HepG2 (cell line): Measurements from ENCODE around the gene CEP104. TPM values are rescaled to one million over a fixed set of nuclear protein-coding genes. Genes with fewer than 3 reads are reported as not detected.

Experiments
- ATF1 ChIP-seq: IDR thresholded peaks from 2 replicates; pipeline ENCODE4 v1.6.1; 2016; ENCODE audit warnings: mild to moderate bottlenecking, control low read depth
- DPF2 ChIP-seq: sonication (generic); formaldehyde crosslinking; IDR thresholded peaks from 2 replicates; pipeline ENCODE4 v1.4.0; 2020; ENCODE audit warnings: mild to moderate bottlenecking, low read depth, missing genetic modification reagents, borderline replicate concordance
- HIVEP1 ChIP-seq: sonication (generic); formaldehyde crosslinking; IDR thresholded peaks from 2 replicates; pipeline ENCODE4 v1.4.0; 2020; ENCODE audit warnings: mild to moderate bottlenecking, missing genetic modification reagents
- HNRNPLL ChIP-seq: fragments of 200-400 bp; formaldehyde crosslinking; IDR thresholded peaks from 2 replicates; pipeline ENCODE4 v1.6.1; 2017; ENCODE audit warnings: mild to moderate bottlenecking, low read depth, low read length; ENCODE audit not compliant: poor library complexity, severe bottlenecking
- IKZF4 ChIP-seq: sonication (generic); formaldehyde crosslinking; IDR thresholded peaks from 2 replicates; pipeline ENCODE4 v1.5.1; 2020; ENCODE audit warnings: borderline replicate concordance, mild to moderate bottlenecking, low read depth, missing genetic modification reagents; ENCODE audit errors: not compliant biosample characterization
- MTA1 ChIP-seq: sonication (generic); formaldehyde crosslinking; IDR thresholded peaks from 2 replicates; pipeline ENCODE4 v1.4.0; 2020; ENCODE audit warnings: missing genetic modification reagents, mild to moderate bottlenecking, borderline replicate concordance
- NAIF1 ChIP-seq: sonication (generic); formaldehyde crosslinking; IDR thresholded peaks from 2 replicates; pipeline ENCODE4 v1.5.0; 2020; ENCODE audit warnings: mild to moderate bottlenecking, missing genetic modification reagents, borderline replicate concordance
- PHF8 ChIP-seq: sonication (generic); formaldehyde crosslinking; IDR thresholded peaks from 2 replicates; pipeline ENCODE4 v1.5.0; 2020; ENCODE audit warnings: missing genetic modification reagents
- TEAD2 ChIP-seq: sonication (generic); formaldehyde crosslinking; IDR thresholded peaks from 2 replicates; pipeline ENCODE4 v1.9.0; 2021; ENCODE audit warnings: missing genetic modification reagents
- YEATS4 ChIP-seq: sonication (generic); formaldehyde crosslinking; IDR thresholded peaks from 2 replicates; pipeline ENCODE4 v1.4.0; 2020; ENCODE audit warnings: missing genetic modification reagents, borderline replicate concordance
- ZFP62 ChIP-seq: sonication (generic); formaldehyde crosslinking; IDR thresholded peaks from 2 replicates; pipeline ENCODE4 v1.4.0; 2020; ENCODE audit warnings: missing genetic modification reagents
- ZKSCAN1 ChIP-seq: fragments of 150-350 bp; IDR thresholded peaks from 2 replicates; pipeline ENCODE4 v1.6.1; 2014; ENCODE audit warnings: low read length
- ZNF180 ChIP-seq: sonication (generic); formaldehyde crosslinking; IDR thresholded peaks from 2 replicates; pipeline ENCODE4 v1.4.0; 2020; ENCODE audit warnings: low read depth, missing genetic modification reagents, borderline replicate concordance
- ZNF549 ChIP-seq: sonication (generic); formaldehyde crosslinking; IDR thresholded peaks from 2 replicates; pipeline ENCODE4 v1.5.0; 2020; ENCODE audit warnings: missing genetic modification reagents
- ZNF672 ChIP-seq: sonication (generic); formaldehyde crosslinking; IDR thresholded peaks from 2 replicates; pipeline ENCODE4 v1.8.1; 2022; ENCODE audit warnings: missing genetic modification reagents
- polyA plus RNA-seq, 8 experiments: library from polyadenylated mRNA; depleted of rRNA in 3 of 8; stranded (reverse) in 7 of 8; unstranded in 1 of 8; fragments of >200 nt; fragmentation: Illumina TruSeq in 4 of 8; extraction: Trizol in 4 of 8; gene quantifications; 2 replicates each; pipeline versions ENCODE4 v1.2.1 to v1.2.3, GENCODE V29; 2011 to 2016; ENCODE audit warnings: low read depth in 4 of 8, missing spikeins in 1 of 8, mixed read lengths in 1 of 8; ENCODE audit not compliant: insufficient read depth in 1 of 8
- total RNA-seq, 5 experiments: library from RNA; depleted of rRNA; stranded (reverse); fragments of >200 nt; fragmentation: Illumina TruSeq; extraction: Trizol; gene quantifications; 2 replicates each; pipeline ENCODE4 v1.2.3, GENCODE V29; 2016; ENCODE audit warnings: low read depth in 1 of 5
- TF ChIP-seq, protein P1 (sequence below): sonication (generic); formaldehyde crosslinking; IDR thresholded peaks from 2 replicates; pipeline ENCODE4 v1.4.0; 2020; ENCODE audit warnings: mild to moderate bottlenecking, missing genetic modification reagents
- TF ChIP-seq, protein P2 (sequence below): sonication (generic); formaldehyde crosslinking; IDR thresholded peaks from 2 replicates; pipeline ENCODE4 v1.5.0; 2020; ENCODE audit warnings: missing genetic modification reagents
- TF ChIP-seq, protein P3 (sequence below): sonication (generic); formaldehyde crosslinking; IDR thresholded peaks from 2 replicates; pipeline ENCODE4 v1.8.1; 2023; ENCODE audit warnings: missing genetic modification reagents, inconsistent platforms, borderline replicate concordance
- TF ChIP-seq, protein P4 (sequence below): sonication (generic); formaldehyde crosslinking; conservative IDR thresholded peaks from 2 replicates; pipeline ENCODE4 v1.4.0; 2020; ENCODE audit warnings: missing genetic modification reagents

Gene CEP104
- total and polyA plus RNA-seq, 2 of the 13 experiments (the other 11 are each of a cell fraction or from before 2014, with no cell fraction given): 20.4 to 30.1 TPM

GRCh38 chr1:3772715-3773571 lies 84.1 kb downstream of the CEP104 start, which contains the start of gene SMIM1 (continued):
- TF ChIP-seq, protein P1, sequence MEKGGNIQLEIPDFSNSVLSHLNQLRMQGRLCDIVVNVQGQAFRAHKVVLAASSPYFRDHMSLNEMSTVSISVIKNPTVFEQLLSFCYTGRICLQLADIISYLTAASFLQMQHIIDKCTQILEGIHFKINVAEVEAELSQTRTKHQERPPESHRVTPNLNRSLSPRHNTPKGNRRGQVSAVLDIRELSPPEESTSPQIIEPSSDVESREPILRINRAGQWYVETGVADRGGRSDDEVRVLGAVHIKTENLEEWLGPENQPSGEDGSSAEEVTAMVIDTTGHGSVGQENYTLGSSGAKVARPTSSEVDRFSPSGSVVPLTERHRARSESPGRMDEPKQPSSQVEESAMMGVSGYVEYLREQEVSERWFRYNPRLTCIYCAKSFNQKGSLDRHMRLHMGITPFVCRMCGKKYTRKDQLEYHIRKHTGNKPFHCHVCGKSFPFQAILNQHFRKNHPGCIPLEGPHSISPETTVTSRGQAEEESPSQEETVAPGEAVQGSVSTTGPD (CRISPR knock-in tag): no peak
- TF ChIP-seq, protein P2, sequence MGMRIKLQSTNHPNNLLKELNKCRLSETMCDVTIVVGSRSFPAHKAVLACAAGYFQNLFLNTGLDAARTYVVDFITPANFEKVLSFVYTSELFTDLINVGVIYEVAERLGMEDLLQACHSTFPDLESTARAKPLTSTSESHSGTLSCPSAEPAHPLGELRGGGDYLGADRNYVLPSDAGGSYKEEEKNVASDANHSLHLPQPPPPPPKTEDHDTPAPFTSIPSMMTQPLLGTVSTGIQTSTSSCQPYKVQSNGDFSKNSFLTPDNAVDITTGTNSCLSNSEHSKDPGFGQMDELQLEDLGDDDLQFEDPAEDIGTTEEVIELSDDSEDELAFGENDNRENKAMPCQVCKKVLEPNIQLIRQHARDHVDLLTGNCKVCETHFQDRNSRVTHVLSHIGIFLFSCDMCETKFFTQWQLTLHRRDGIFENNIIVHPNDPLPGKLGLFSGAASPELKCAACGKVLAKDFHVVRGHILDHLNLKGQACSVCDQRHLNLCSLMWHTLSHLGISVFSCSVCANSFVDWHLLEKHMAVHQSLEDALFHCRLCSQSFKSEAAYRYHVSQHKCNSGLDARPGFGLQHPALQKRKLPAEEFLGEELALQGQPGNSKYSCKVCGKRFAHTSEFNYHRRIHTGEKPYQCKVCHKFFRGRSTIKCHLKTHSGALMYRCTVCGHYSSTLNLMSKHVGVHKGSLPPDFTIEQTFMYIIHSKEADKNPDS (CRISPR knock-in tag): no peak
- TF ChIP-seq ZNF672 (no peak), PHF8 (CRISPR knock-in tag) (peak; percentile 35), ZKSCAN1 (no peak), IKZF4 (CRISPR knock-in tag) (no peak), ATF1 (CRISPR knock-in tag) (no peak), DPF2 (CRISPR knock-in tag) (no peak), HIVEP1 (CRISPR knock-in tag) (no peak), TEAD2 (CRISPR knock-in tag) (no peak), ZFP62 (no peak), YEATS4 (CRISPR knock-in tag) (no peak; the same call in 1 of the 2 replicates), HNRNPLL (peak; percentile 8), NAIF1 (CRISPR knock-in tag) (no peak), MTA1 (CRISPR knock-in tag) (no peak), ZNF549 (CRISPR knock-in tag) (no peak), ZNF180 (CRISPR knock-in tag) (no peak)
- TF ChIP-seq, protein P3, sequence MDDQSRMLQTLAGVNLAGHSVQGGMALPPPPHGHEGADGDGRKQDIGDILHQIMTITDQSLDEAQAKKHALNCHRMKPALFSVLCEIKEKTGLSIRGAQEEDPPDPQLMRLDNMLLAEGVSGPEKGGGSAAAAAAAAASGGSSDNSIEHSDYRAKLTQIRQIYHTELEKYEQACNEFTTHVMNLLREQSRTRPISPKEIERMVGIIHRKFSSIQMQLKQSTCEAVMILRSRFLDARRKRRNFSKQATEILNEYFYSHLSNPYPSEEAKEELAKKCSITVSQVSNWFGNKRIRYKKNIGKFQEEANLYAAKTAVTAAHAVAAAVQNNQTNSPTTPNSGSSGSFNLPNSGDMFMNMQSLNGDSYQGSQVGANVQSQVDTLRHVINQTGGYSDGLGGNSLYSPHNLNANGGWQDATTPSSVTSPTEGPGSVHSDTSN: no peak
- TF ChIP-seq, protein P4, sequence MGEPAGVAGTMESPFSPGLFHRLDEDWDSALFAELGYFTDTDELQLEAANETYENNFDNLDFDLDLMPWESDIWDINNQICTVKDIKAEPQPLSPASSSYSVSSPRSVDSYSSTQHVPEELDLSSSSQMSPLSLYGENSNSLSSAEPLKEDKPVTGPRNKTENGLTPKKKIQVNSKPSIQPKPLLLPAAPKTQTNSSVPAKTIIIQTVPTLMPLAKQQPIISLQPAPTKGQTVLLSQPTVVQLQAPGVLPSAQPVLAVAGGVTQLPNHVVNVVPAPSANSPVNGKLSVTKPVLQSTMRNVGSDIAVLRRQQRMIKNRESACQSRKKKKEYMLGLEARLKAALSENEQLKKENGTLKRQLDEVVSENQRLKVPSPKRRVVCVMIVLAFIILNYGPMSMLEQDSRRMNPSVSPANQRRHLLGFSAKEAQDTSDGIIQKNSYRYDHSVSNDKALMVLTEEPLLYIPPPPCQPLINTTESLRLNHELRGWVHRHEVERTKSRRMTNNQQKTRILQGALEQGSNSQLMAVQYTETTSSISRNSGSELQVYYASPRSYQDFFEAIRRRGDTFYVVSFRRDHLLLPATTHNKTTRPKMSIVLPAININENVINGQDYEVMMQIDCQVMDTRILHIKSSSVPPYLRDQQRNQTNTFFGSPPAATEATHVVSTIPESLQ (CRISPR knock-in tag): no peak
